ENCODE results near the gene BFSP2. TPM values are rescaled to one million over a fixed set of nuclear protein-coding genes. Genes with fewer than 3 reads are reported as not detected.

BFSP2 gene
- total RNA-seq, 1 donor from 2014 or later, result not detected

DNA sequence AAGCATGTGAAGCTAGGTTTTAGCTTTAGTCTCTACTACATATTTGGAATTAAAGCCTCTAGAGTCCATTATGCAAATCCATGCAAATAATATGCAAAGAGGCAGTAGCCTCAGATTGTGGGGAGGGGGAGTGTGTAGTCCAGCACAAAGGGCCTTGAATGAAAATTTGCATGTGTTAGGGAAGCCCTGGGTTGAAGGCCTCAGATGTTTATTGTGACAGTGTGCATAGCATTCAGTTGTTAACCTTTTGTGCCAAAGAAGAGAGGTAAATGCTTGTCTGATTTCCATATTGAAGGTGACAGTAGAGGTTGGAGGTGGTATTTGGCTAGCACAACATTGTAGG, 24.5 kb upstream of the BFSP2 start:
- H3K4me1 Mint-ChIP-seq (ENCODE audit: low read depth, unreplicated experiment), result peaks cover 9% of the 10 kb centered on the region
- H3K36me3 Mint-ChIP-seq (ENCODE audit: unreplicated experiment), result no peaks in the 10 kb centered on the region
- peaks cover 2% of the 10 kb centered on the region for H3K9me3 Mint-ChIP-seq (ENCODE audit: unreplicated experiment)
- no peak overlapping the region for H3K4me3 Mint-ChIP-seq (ENCODE audit: unreplicated experiment)
- H3K27me3 Mint-ChIP-seq (ENCODE audit: unreplicated experiment), result no peaks in the 10 kb centered on the region
- TF ChIP-seq, protein P1, sequence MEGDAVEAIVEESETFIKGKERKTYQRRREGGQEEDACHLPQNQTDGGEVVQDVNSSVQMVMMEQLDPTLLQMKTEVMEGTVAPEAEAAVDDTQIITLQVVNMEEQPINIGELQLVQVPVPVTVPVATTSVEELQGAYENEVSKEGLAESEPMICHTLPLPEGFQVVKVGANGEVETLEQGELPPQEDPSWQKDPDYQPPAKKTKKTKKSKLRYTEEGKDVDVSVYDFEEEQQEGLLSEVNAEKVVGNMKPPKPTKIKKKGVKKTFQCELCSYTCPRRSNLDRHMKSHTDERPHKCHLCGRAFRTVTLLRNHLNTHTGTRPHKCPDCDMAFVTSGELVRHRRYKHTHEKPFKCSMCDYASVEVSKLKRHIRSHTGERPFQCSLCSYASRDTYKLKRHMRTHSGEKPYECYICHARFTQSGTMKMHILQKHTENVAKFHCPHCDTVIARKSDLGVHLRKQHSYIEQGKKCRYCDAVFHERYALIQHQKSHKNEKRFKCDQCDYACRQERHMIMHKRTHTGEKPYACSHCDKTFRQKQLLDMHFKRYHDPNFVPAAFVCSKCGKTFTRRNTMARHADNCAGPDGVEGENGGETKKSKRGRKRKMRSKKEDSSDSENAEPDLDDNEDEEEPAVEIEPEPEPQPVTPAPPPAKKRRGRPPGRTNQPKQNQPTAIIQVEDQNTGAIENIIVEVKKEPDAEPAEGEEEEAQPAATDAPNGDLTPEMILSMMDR (IDR thresholded peaks at IDR 0.05; ENCODE audit: partially characterized antibody, unreplicated experiment), result no peak
- no peak for DNase-seq
- no peak overlapping the region for H3K27ac Mint-ChIP-seq (ENCODE audit: unreplicated experiment)

DNA sequence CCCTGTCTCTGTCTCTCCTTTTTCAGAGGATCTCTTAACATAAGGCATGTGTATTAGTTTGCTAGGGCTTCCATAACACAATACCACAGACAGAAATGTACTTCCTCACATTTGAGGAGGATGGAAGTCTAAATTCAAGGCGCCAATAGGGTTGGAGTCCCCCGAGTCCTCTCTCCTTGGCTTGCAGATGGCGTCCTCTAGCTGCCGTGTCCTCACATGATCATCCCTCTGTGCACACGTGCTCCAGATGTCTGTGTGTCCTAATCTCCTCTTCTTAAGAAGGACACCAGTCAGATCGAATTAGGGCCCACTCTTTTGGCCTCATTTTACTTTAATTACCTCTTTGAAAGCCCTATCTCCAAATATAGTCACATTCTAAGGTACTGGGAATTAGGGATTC, 23.0 kb upstream of the BFSP2 start:
- peaks cover 3% of the 10 kb centered on the region for H3K27me3 Mint-ChIP-seq (ENCODE audit: unreplicated experiment)
- peaks cover 10% of the 10 kb centered on the region for H3K4me1 Mint-ChIP-seq (ENCODE audit: low read depth, unreplicated experiment)
- H3K27ac Mint-ChIP-seq (ENCODE audit: unreplicated experiment), result no peak overlapping the region
- H3K36me3 Mint-ChIP-seq (ENCODE audit: unreplicated experiment), result peaks cover 5% of the 10 kb centered on the region
- no peak for DNase-seq
- no peak overlapping the region for H3K4me3 Mint-ChIP-seq (ENCODE audit: unreplicated experiment)
- H3K9me3 Mint-ChIP-seq (ENCODE audit: unreplicated experiment), result peaks cover 2% of the 10 kb centered on the region
- TF ChIP-seq, protein P1 (IDR thresholded peaks at IDR 0.05; ENCODE audit: partially characterized antibody, unreplicated experiment), result no peak

- Mint-ChIP-seq H3K9me3 (ENCODE audit: unreplicated experiment) (peaks cover 2% of the 10 kb centered on the region), H3K27ac (ENCODE audit: unreplicated experiment) (no peak overlapping the region), H3K36me3 (ENCODE audit: unreplicated experiment) (peaks cover 5% of the 10 kb centered on the region), H3K27me3 (ENCODE audit: unreplicated experiment) (peaks cover 3% of the 10 kb centered on the region), H3K4me3 (ENCODE audit: unreplicated experiment) (no peak overlapping the region), H3K4me1 (ENCODE audit: low read depth, unreplicated experiment) (peaks cover 15% of the 10 kb centered on the region)
- DNase-seq, result no peak
- TF ChIP-seq, protein P1 (IDR thresholded peaks at IDR 0.05; ENCODE audit: partially characterized antibody, unreplicated experiment), result peak; percentile 22
These were observed 22.5 kb upstream of the BFSP2 start for GRCh38 chr3:133377396-133377795.

DNA sequence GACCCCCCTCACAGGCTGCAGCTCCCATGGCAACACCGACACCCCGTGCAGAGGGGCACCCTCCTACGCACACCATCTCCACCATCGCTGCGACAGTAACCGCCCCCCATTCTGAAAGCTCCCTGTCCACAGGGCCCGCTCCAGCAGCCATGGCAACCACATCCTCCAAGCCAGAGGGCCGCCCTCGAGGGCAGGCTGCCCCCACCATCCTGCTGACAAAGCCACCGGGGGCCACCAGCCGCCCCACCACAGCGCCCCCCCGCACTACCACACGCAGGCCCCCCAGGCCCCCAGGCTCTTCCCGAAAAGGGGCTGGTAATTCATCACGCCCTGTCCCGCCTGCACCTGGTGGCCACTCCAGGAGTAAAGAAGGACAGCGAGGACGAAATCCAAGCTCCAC, 19.9 kb upstream of the BFSP2 start:
- TF ChIP-seq, protein P1 (IDR thresholded peaks at IDR 0.05; ENCODE audit: partially characterized antibody, unreplicated experiment), result no peak
- no peak for DNase-seq
- Mint-ChIP-seq H3K4me3 (ENCODE audit: unreplicated experiment) (no peak overlapping the region), H3K36me3 (ENCODE audit: unreplicated experiment) (peaks cover 5% of the 10 kb centered on the region), H3K27me3 (ENCODE audit: unreplicated experiment) (peaks cover 3% of the 10 kb centered on the region), H3K4me1 (ENCODE audit: low read depth, unreplicated experiment) (peaks cover 17% of the 10 kb centered on the region), H3K9me3 (ENCODE audit: unreplicated experiment) (peaks cover 2% of the 10 kb centered on the region), H3K27ac (ENCODE audit: unreplicated experiment) (no peak overlapping the region)

DNA sequence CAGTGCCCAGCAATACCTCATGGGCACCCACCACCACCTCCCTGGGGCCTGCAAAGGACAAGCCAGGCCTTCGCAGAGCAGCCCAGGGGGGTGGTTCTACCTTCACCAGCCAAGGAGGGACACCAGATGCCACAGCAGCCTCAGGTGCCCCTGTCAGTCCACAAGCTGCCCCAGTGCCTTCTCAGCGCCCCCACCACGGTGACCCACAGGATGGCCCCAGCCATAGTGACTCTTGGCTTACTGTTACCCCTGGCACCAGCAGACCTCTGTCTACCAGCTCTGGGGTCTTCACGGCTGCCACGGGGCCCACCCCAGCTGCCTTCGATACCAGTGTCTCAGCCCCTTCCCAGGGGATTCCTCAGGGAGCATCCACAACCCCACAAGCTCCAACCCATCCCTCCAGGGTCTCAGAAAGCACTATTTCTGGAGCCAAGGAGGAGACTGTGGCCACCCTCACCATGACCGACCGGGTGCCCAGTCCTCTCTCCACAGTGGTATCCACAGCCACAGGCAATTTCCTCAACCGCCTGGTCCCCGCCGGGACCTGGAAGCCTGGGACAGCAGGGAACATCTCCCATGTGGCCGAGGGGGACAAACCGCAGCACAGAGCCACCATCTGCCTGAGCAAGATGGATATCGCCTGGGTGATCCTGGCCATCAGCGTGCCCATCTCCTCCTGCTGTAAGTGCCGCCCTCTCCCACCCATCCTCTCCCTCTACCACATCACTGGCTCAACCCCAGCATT, 19.2 kb upstream of the BFSP2 start:
- Mint-ChIP-seq H3K36me3 (ENCODE audit: unreplicated experiment) (peaks cover 5% of the 10 kb centered on the region), H3K4me3 (ENCODE audit: unreplicated experiment) (no peak overlapping the region), H3K27me3 (ENCODE audit: unreplicated experiment) (peaks cover 3% of the 10 kb centered on the region), H3K9me3 (ENCODE audit: unreplicated experiment) (no peaks in the 10 kb centered on the region), H3K4me1 (ENCODE audit: low read depth, unreplicated experiment) (peaks cover 15% of the 10 kb centered on the region), H3K27ac (ENCODE audit: unreplicated experiment) (no peak overlapping the region)
- no peak for DNase-seq
- TF ChIP-seq, protein P1 (IDR thresholded peaks at IDR 0.05; ENCODE audit: partially characterized antibody, unreplicated experiment), result no peak

All from glutamatergic neuron (in vitro differentiated cells).